MCF 10A (cell line): ENCODE data around the gene CDH18. TPM values are rescaled to one million over a fixed set of nuclear protein-coding genes. Genes with fewer than 3 reads are reported as not detected.

Source experiments
- BruUV-seq: library from RNA; stranded (reverse); fragments of 400-500 nt; replicated peaks from 2 replicates; lab custom pipeline; 2021; lab: Mats Ljungman, UMichigan
- CTCF ChIA-PET: fragments of 300-600 bp; sonication (Branson Sonifier 250); formaldehyde crosslinking; extraction: SDS; loops from one replicate; lab custom pipeline; 2021; ENCODE audit warnings: antibody characterized with exemption, inconsistent platforms; lab: Yijun Ruan, JAX
- POLR2A ChIA-PET: fragments of 300-600, 350-650 bp; sonication (Branson Sonifier 250); formaldehyde crosslinking; extraction: SDS; loops from one replicate; lab custom pipeline; 2020; ENCODE audit warnings: antibody characterized with exemption, inconsistent platforms; lab: Yijun Ruan, JAX
- DNase-seq: peaks from one replicate; pipeline ENCODE4 v3.0.0-alpha.2; 2018; ENCODE audit not compliant: unreplicated experiment
- H3K27ac Mint-ChIP-seq: one replicate; pipeline ENCODE4 v1.8.0; 2022; ENCODE audit warnings: mild to moderate bottlenecking, low read depth, mixed read lengths; ENCODE audit not compliant: unreplicated experiment
- H3K27me3 Mint-ChIP-seq: one replicate; pipeline ENCODE4 v1.8.0; 2022; ENCODE audit warnings: mixed read lengths; ENCODE audit not compliant: insufficient read depth, unreplicated experiment
- H3K36me3 Mint-ChIP-seq: one replicate; pipeline ENCODE4 v1.8.0; 2022; ENCODE audit warnings: mild to moderate bottlenecking, moderate library complexity, mixed read lengths; ENCODE audit not compliant: insufficient read depth, unreplicated experiment
- H3K4me1 Mint-ChIP-seq: one replicate; pipeline ENCODE4 v1.8.0; 2022; ENCODE audit warnings: mixed read lengths; ENCODE audit not compliant: insufficient read depth, unreplicated experiment
- H3K4me3 Mint-ChIP-seq: one replicate; pipeline ENCODE4 v1.8.0; 2022; ENCODE audit warnings: mild to moderate bottlenecking, moderate library complexity, mixed read lengths; ENCODE audit not compliant: unreplicated experiment
- H3K9me3 Mint-ChIP-seq: one replicate; pipeline ENCODE4 v1.8.0; 2022; ENCODE audit warnings: mixed read lengths; ENCODE audit not compliant: unreplicated experiment
- CTCF ChIP-seq: fragments of 200-600 bp; IDR thresholded peaks from one replicate; pipeline ENCODE4 v1.8.0; 2022; ENCODE audit warnings: antibody characterized with exemption, mild to moderate bottlenecking; ENCODE audit not compliant: unreplicated experiment
- intact Hi-C: fragments of 100-400 bp; cut with micrococcal nuclease; formaldehyde crosslinking; loops from 2 replicates; pipeline ENCODE4 v1.14.1; 2022
- total RNA-seq: library from RNA; stranded (reverse); gene quantifications from 2 replicates; pipeline ENCODE4 v1.2.3, GENCODE V29; 2022

CDH18 gene
- total RNA-seq, 1 experiment from 2014 or later, result not detected

- no TSS peak for BruUV-seq
- H3K4me3 Mint-ChIP-seq, result no peak overlapping the region
- no peak for DNase-seq
- no peak overlapping the region for H3K27ac Mint-ChIP-seq
- intact Hi-C loops, result no loop called here
- no peaks in the 10 kb centered on the region for H3K9me3 Mint-ChIP-seq
- no peaks in the 10 kb centered on the region for H3K27me3 Mint-ChIP-seq
- ChIA-PET CTCF (interaction anchor here (0.7 kb wide), 1 partner anchor 84 kb away, joined by 3 read pairs; no protein-coding TSS in a partner anchor), POLR2A (no interaction called here)
- no peak for TF ChIP-seq CTCF
- no peaks in the 10 kb centered on the region for H3K4me1 Mint-ChIP-seq
- H3K36me3 Mint-ChIP-seq, result peaks cover 4% of the 10 kb centered on the region
Observed at GRCh38 chr5:19977099-19977498, 10.9 kb downstream of the CDH18 start.

GRCh38 chr5:19975795-19976194 lies 12.2 kb downstream of the CDH18 start:
- H3K9me3 Mint-ChIP-seq, result no peaks in the 10 kb centered on the region
- no peak for TF ChIP-seq CTCF
- ChIA-PET CTCF (no interaction called here), POLR2A (no interaction called here)
- intact Hi-C loops, result no loop called here
- H3K4me3 Mint-ChIP-seq, result no peak overlapping the region
- peaks cover 4% of the 10 kb centered on the region for H3K36me3 Mint-ChIP-seq
- no peak overlapping the region for H3K27ac Mint-ChIP-seq
- H3K27me3 Mint-ChIP-seq, result no peaks in the 10 kb centered on the region
- no peak for DNase-seq
- H3K4me1 Mint-ChIP-seq, result no peaks in the 10 kb centered on the region
- BruUV-seq, result no TSS peak

- intact Hi-C loops, result no loop called here
- ChIA-PET CTCF (no interaction called here), POLR2A (no interaction called here)
- Mint-ChIP-seq H3K27ac (no peak overlapping the region), H3K36me3 (no peaks in the 10 kb centered on the region), H3K4me3 (no peak overlapping the region), H3K27me3 (no peaks in the 10 kb centered on the region), H3K9me3 (no peaks in the 10 kb centered on the region), H3K4me1 (no peaks in the 10 kb centered on the region)
- DNase-seq, result no peak
- no TSS peak for BruUV-seq
- TF ChIP-seq CTCF, result no peak
Observed at GRCh38 chr5:19960451-19960850, 27.5 kb downstream of the CDH18 start.

GRCh38 chr5:19959830-19960384 lies 28.1 kb downstream of the CDH18 start:
- no peak overlapping the region for H3K27ac Mint-ChIP-seq
- ChIA-PET POLR2A (no interaction called here), CTCF (no interaction called here)
- no peak for TF ChIP-seq CTCF
- BruUV-seq, result no TSS peak
- no peak overlapping the region for H3K4me3 Mint-ChIP-seq
- DNase-seq, result no peak
- no peaks in the 10 kb centered on the region for H3K36me3 Mint-ChIP-seq
- H3K4me1 Mint-ChIP-seq, result no peaks in the 10 kb centered on the region
- no peaks in the 10 kb centered on the region for H3K9me3 Mint-ChIP-seq
- no peaks in the 10 kb centered on the region for H3K27me3 Mint-ChIP-seq
- intact Hi-C loops, result no loop called here
